Measurements from ENCODE around the gene TEX28. TPM values are rescaled to one million over a fixed set of nuclear protein-coding genes. Genes with fewer than 3 reads are reported as not detected.
A peak's percentile ranks its signal among the peaks of the same experiment; 100 is the strongest.

TEX28 gene
- total RNA-seq, 1 donor from 2014 or later: not detected

DNA sequence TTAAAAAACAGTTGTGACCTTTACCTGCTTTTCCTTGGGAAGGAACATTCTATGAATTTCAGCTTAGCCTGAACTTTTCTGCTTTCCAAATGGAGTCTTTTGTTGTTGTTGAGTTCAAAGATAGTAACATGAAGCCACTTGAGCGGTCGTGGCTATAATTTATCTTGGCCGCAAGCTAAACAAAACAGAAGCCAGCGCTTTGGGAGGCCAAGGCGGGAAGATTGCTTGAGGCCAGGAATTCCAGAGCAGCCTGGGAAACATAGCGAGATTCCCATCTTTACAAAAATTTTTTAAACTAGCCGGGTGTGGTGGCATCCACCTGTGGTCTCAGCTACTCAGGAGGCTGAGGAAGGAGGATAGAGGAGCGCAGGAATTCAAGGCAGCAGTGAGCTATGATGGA is 30.6 kb upstream of the TEX28 start:
- Mint-ChIP-seq H3K4me3 (no peak overlapping the region), H3K36me3 (ENCODE audit: low read depth) (no peaks in the 10 kb centered on the region), H3K27ac (no peak overlapping the region), H3K4me1 (peaks cover 45% of the 10 kb centered on the region), H3K27me3 (no peaks in the 10 kb centered on the region), H3K9me3 (no peaks in the 10 kb centered on the region)
- TF ChIP-seq, protein P1, sequence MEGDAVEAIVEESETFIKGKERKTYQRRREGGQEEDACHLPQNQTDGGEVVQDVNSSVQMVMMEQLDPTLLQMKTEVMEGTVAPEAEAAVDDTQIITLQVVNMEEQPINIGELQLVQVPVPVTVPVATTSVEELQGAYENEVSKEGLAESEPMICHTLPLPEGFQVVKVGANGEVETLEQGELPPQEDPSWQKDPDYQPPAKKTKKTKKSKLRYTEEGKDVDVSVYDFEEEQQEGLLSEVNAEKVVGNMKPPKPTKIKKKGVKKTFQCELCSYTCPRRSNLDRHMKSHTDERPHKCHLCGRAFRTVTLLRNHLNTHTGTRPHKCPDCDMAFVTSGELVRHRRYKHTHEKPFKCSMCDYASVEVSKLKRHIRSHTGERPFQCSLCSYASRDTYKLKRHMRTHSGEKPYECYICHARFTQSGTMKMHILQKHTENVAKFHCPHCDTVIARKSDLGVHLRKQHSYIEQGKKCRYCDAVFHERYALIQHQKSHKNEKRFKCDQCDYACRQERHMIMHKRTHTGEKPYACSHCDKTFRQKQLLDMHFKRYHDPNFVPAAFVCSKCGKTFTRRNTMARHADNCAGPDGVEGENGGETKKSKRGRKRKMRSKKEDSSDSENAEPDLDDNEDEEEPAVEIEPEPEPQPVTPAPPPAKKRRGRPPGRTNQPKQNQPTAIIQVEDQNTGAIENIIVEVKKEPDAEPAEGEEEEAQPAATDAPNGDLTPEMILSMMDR (IDR thresholded peaks at IDR 0.05): no peak
- ATAC-seq (ENCODE audit: low read depth) (no peak), DNase-seq (no peak)
- intact Hi-C loops (cut with micrococcal nuclease): no loop called here
- POLR2A ChIA-PET: no interaction called here
- CTCF ChIA-PET: no interaction called here

GRCh38 chrX:154323537-154323936 is 28.6 kb upstream of the TEX28 start:
- Mint-ChIP-seq H3K4me3 (no peak overlapping the region), H3K4me1 (peaks cover 50% of the 10 kb centered on the region), H3K9me3 (no peaks in the 10 kb centered on the region), H3K27ac (no peak overlapping the region), H3K27me3 (no peaks in the 10 kb centered on the region), H3K36me3 (ENCODE audit: low read depth) (no peaks in the 10 kb centered on the region)
- ChIA-PET POLR2A (no interaction called here), CTCF (no interaction called here)
- intact Hi-C loops (cut with micrococcal nuclease): loop anchor here (5.0 kb wide), 1 partner anchor 191 kb away; no protein-coding TSS in a partner anchor
- no peak for ATAC-seq (ENCODE audit: low read depth)
- TF ChIP-seq, protein P1 (IDR thresholded peaks at IDR 0.05): no peak
- no peak for DNase-seq

- no peak overlapping the region for H3K27ac Mint-ChIP-seq
- peaks cover 49% of the 10 kb centered on the region for H3K4me1 Mint-ChIP-seq
- no peak overlapping the region for H3K4me3 Mint-ChIP-seq
- H3K9me3 Mint-ChIP-seq: no peaks in the 10 kb centered on the region
- H3K27me3 Mint-ChIP-seq: no peaks in the 10 kb centered on the region
- ChIA-PET CTCF (no interaction called here), POLR2A (no interaction called here)
- DNase-seq (no peak), ATAC-seq (ENCODE audit: low read depth) (peak; percentile 25)
- no peaks in the 10 kb centered on the region for H3K36me3 Mint-ChIP-seq (ENCODE audit: low read depth)
- intact Hi-C loops (cut with micrococcal nuclease): loop anchor here (5.0 kb wide), 1 partner anchor 191 kb away; no protein-coding TSS in a partner anchor
- TF ChIP-seq, protein P1 (IDR thresholded peaks at IDR 0.05): no peak
Observed at GRCh38 chrX:154322890-154323289, 28.0 kb upstream of the TEX28 start.

GRCh38 chrX:154321594-154321993 is 26.7 kb upstream of the TEX28 start:
- intact Hi-C loops (cut with micrococcal nuclease): loop anchor here (1.0 to 5.0 kb wide), 2 partner anchors 8 to 189 kb away; no protein-coding TSS in a partner anchor
- CTCF ChIA-PET: interaction anchor here (0.6 kb wide), 1 partner anchor 9 kb away, joined by 3 read pairs; no protein-coding TSS in a partner anchor
- TF ChIP-seq, protein P1 (IDR thresholded peaks at IDR 0.05): no peak
- DNase-seq (no peak), ATAC-seq (ENCODE audit: low read depth) (no peak)
- no peaks in the 10 kb centered on the region for H3K27me3 Mint-ChIP-seq
- H3K9me3 Mint-ChIP-seq: no peaks in the 10 kb centered on the region
- no peak overlapping the region for H3K27ac Mint-ChIP-seq
- H3K4me3 Mint-ChIP-seq: no peak overlapping the region
- peaks cover 43% of the 10 kb centered on the region for H3K4me1 Mint-ChIP-seq
- no peaks in the 10 kb centered on the region for H3K36me3 Mint-ChIP-seq (ENCODE audit: low read depth)
- POLR2A ChIA-PET: no interaction called here

DNA sequence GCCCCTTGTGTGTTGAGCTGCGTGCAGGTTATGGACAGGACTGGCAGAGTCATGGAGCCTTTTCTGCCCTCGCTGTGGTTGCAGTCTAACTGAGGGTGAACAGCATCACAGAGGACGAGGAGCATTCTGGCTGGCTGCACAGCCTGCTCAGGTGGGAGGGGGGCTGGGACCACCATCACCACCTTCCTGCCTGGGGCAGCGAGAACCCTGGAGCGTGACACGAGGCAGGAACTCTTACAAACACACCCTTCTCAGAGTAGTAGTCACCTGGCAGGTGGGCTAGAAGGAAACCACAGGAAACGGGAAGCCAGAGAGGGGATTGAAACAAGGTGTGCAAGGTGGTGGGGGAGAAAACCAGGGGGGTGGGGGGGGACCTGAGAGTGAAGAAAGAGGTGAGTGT is 26.2 kb upstream of the TEX28 start:
- Mint-ChIP-seq H3K36me3 (ENCODE audit: low read depth) (no peaks in the 10 kb centered on the region), H3K4me3 (peak overlapping the region; percentile 24), H3K4me1 (peaks cover 38% of the 10 kb centered on the region), H3K9me3 (no peaks in the 10 kb centered on the region), H3K27ac (no peak overlapping the region), H3K27me3 (no peaks in the 10 kb centered on the region)
- DNase-seq: no peak
- ChIA-PET POLR2A (no interaction called here), CTCF (no interaction called here)
- intact Hi-C loops (cut with micrococcal nuclease): loop anchor here (1.0 to 5.0 kb wide), 2 partner anchors 8 to 189 kb away; no protein-coding TSS in a partner anchor
- TF ChIP-seq, protein P1 (IDR thresholded peaks at IDR 0.05): no peak
- no peak for ATAC-seq (ENCODE audit: low read depth)
